GM18517 (cell line): ENCODE results near the gene BTBD6.

ENCODE experiments used
- ATAC-seq: cut with Tn5 transposase; IDR thresholded peaks from one replicate; pipeline ENCODE4 v1.9.1; 2021; ENCODE audit warnings: mild to moderate bottlenecking, moderate library complexity; ENCODE audit not compliant: unreplicated experiment

BTBD6 gene

DNA sequence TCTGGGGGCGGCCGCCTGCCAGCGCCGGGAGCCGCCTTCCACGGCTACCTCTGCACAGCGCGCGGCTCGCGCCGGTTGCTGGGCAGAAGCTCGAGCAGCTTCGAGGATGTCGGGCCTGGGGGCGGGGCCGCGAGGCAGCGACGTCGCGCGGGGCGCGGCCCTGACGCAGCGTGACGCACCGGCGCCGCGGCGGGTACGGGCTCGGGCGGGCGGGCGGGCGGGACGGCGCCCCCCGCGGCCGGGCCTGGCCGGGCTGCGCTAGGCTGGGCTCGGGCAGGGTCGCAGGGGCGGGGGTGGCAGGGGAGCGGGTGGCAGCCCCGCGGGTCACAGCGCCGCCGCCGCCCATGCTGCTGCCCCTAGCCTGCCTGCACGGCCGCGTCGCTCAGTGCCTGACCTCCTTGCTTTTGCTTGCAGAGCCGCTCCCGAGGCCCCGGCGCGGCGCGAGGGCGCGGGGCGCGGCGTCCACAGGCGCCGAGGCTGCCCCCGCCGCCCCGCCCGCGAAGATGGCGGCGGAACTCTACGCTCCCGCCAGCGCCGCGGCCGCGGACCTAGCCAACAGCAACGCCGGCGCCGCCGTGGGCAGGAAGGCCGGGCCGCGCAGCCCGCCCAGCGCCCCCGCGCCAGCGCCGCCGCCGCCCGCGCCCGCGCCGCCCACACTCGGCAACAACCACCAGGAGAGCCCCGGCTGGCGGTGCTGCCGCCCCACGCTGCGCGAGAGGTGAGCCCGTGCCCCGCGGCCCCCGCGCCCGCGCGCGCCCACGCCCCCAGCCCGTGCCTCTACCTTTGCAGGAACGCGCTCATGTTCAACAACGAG lies at the start of gene BTBD6:
TSS of gene BTBD6 (plus strand) at position 166 of the 814 bp plus-strand sequence. CDS start at position 345, 179 bp downstream.
- ATAC-seq, result peak; percentile 78

GRCh38 chr14:105198588-105198987 lies 49.7 kb upstream of the BTBD6 start:
- no peak for ATAC-seq

DNA sequence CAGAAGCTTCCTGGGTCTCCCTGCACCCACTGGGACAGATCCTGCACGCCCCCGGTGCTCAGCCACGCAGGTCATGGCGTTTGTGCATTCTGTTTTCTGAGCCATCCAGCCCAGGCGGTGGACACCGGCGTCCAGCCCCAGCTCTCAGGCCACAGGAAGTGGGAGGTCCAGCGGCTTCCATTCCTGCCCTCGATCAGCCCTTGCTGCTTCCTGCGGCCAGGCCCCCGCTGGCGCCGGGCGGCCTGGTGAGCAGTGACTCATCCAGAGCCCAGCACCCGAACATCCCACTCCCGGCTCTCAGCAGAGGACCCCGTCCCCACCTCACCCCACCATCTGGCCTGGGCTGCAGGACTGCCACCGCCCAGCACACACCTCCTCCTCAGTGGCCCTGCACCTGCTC lies 49.2 kb upstream of the BTBD6 start:
- ATAC-seq, result no peak

DNA sequence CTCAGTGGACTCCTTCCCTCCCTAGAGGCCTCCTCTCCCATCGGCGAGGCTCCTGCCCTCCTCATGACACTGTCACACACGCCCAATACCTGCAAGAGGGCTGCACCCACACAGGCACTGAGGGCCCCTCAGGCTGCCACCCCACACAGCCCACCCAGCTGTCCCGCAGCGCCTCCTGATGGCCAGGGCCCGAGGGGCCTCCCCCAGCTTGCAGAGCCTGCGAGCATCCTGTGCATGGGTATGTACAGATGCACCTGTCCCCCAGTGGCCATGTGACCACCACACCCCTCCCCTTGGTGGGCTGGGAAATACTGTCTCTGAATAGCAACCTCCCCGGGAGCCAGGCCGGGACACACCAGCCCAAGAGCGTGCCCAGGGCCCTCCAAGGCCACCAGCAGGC lies 48.3 kb upstream of the BTBD6 start:
- ATAC-seq, result no peak

GRCh38 chr14:105200641-105201040 lies 47.7 kb upstream of the BTBD6 start:
- no peak for ATAC-seq

GRCh38 chr14:105201156-105201924 lies 47.0 kb upstream of the BTBD6 start:
- ATAC-seq, result no peak

DNA sequence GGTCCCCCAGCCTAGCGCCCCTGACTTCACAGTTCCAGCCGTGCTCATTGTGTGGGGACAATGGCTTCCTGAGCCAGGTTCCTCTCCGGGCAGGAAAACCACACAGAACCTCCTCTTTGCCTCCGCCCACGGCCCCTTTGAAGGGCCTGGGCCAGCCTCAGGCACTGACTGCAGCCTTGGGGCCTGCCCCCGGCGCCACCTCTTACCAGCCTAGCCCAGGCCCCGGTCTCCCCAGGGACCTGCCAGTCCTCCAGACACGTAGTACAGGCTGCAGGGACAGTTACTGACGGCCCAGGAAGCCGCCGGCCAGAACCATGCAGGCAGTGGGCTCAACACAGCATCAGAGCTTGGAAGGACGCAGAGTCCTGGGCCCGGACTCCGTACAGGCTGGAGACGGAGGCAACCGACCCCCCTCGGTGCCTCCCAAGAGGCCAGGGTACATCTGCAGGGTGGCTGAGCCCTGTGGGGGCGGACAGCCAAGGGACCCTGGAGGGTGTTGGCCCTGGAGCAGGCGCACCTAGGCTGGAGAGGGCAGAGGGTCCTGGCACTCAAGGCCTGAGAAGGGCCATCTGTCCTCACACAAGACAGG lies 46.3 kb upstream of the BTBD6 start:
- ATAC-seq, result no peak

DNA sequence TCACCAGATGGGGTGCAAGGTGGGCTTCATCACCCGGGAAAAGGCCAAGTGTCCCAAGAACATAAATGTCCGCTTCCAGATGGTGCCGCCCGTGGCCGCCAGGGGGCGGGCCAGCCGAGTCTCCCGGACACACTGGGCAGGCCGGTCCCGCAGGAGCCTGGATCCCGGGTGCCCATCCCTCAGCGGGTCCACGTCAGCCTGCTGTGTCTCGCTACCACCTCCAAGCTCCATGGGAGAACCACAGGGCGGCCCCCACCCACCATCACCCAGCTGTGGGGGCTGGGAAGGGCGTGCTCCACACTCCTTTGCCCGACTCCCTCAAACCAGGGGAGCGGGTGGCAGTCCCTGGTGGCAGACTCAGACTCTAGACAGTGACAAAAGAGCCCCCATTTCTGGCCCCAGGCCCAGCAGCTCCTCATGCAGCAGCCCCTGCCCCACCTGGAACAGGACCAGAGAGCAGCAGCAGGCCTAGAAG lies 45.2 kb upstream of the BTBD6 start:
- no peak for ATAC-seq

DNA sequence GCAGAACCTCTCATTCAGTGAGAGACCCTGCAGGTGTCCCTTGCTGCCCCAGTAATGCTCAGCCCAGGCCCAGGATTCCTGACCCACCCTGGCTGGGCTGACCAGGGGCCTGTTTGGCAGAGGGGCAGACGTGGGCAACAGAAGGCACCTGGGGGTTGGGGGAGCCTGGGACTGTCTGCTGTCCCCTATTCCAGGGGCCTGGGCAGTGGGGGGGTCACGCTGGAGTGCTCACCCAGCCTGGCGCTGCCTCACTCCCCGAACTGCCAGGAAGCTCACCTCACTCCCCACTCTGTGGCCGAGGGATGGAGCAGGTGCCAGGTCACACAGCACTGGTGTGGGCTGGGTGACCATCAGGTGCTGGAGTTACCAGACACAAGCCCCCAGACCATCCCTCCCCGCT lies 44.6 kb upstream of the BTBD6 start:
- ATAC-seq, result no peak

DNA sequence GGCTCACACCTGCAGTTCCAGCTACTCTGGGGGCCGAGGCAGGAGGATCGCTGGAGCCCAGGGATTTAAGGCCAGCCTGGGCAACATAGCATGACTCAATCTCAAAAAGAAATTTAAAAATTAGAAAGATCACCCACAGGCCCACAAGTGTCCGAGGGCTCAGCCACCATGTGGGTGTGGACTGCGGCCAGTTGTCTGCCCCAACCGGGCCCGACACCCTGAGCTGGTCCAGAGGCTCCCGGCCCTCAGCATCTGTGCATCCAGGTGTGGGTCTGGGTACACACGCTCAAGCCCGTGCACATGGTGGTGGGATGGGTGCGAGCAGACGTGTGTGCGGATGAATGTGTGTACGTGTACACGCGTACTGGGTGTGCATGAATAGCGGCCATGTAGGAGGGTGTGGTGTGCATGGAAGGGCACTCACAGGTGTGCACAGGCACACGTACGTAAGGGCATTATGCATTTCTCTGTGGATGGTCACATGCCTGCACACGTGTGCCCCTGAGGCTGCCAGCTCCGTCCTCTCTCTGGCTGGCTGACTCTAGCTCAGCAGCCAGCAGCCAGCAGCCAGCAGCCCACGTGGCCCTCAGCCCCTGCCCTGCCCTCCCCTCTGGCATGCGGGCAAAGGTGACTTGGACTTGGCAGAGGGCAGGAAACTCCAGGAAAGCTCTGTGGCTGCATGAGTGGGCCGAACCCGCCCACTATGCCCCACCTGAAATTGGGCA lies 44.0 kb upstream of the BTBD6 start:
- no peak for ATAC-seq

GRCh38 chr14:105204931-105205672 lies 43.2 kb upstream of the BTBD6 start:
- ATAC-seq, result no peak

- no peak for ATAC-seq
Measured at GRCh38 chr14:105205673-105206208, 42.6 kb upstream of the BTBD6 start.

GRCh38 chr14:105206873-105207272 lies 41.5 kb upstream of the BTBD6 start:
- no peak for ATAC-seq

DNA sequence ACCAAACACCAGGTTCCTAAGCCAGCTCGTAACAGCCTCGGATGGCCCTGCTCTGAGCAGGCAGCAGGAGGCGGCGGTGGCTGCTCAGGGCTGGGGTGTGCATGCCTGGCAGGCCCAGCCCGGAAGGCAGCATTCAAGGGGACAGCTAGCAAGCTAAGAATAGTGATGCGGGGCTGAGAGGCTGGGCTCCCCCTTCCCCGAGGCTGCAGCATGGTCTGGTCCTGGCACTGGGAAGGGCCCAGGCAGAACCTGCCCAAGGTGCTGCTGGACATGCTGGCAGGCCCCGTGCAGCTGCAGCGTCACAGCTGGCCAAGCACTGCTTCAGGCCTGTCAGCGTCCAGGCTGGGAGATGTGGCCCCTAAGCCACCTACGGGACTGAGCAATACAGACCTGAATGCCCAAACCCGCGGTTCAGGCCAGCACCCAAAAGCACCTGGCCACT lies 40.9 kb upstream of the BTBD6 start:
- ATAC-seq, result no peak

- no peak for ATAC-seq
Measured at GRCh38 chr14:105207996-105208737, 40.2 kb upstream of the BTBD6 start.

GRCh38 chr14:105208738-105209075 lies 39.6 kb upstream of the BTBD6 start:
- no peak for ATAC-seq

DNA sequence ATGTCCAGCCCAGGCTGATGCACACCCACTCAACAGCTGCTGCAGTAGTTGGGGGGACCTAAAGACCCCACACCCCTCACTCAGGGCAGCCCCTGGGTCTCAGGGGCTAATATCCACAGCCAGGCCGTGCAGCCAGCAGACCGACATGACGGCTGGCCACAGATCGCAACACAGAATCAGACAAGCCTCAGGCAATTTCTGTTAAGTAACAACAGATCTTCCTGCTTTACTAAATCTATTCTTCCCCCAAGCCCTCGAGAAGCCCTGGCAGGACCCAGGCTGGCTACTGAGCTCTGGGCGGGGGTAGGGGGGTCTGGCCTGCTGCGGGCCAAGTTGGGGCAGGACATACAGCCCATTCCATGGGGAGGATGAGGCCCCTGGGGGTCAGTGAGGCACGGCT lies 39.2 kb upstream of the BTBD6 start:
- no peak for ATAC-seq

DNA sequence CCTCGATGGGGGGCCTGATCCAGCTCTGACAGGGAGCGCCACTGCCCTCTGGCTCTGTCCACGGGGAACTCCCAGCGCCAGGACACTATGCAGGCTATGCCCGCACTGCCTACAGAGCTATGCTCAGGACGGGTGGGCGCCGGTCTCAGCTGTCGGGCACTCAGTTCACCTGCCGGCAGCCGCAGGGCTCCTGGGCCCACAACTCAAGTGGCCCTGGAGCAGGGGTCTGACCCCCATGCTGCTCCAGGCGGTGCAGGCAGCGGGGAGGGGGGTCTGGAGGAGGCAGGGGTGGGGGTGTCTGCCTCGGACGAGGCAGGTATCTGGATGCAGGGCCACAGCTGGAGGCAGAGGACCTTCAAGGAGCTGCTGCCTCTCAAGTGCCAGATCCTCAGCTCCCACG lies 38.7 kb upstream of the BTBD6 start:
- no peak for ATAC-seq

- no peak for ATAC-seq
Measured at GRCh38 chr14:105210266-105211025, 37.9 kb upstream of the BTBD6 start.
